Stimulated activated CD8-positive, alpha-beta memory T cell treated with anti-CD3 and anti-CD28 coated beads, Interleukin-4, amount 100 ng/mL, for 48 hours (primary cell): ENCODE measurements around the gene ZDHHC14.

ENCODE experiments used
- DNase-seq: peaks from one replicate; pipeline ENCODE4 v3.0.0-alpha.2; 2020

The ZDHHC14 gene

GRCh38 chr6:157653521-157653920 lies 272.5 kb downstream of the ZDHHC14 start:
- no peak for DNase-seq

GRCh38 chr6:157655139-157655538 lies 274.1 kb downstream of the ZDHHC14 start:
- no peak for DNase-seq

- DNase-seq = no peak
These were observed 275.5 kb downstream of the ZDHHC14 start for GRCh38 chr6:157656437-157656997.

GRCh38 chr6:157657754-157658153 lies 276.8 kb downstream of the ZDHHC14 start:
- no peak for DNase-seq

- no peak for DNase-seq
These were observed 277.3 kb downstream of the ZDHHC14 start for GRCh38 chr6:157658301-157658700.

- no peak for DNase-seq
These were observed 278.7 kb downstream of the ZDHHC14 start for GRCh38 chr6:157659536-157660271.

GRCh38 chr6:157660414-157660813 lies 279.4 kb downstream of the ZDHHC14 start:
- DNase-seq = no peak

- DNase-seq = no peak
These were observed 280.7 kb downstream of the ZDHHC14 start for GRCh38 chr6:157661652-157662051.

- DNase-seq = no peak
These were observed 282.3 kb downstream of the ZDHHC14 start for GRCh38 chr6:157663261-157663660.

- DNase-seq = no peak
These were observed 284.2 kb downstream of the ZDHHC14 start for GRCh38 chr6:157665180-157665579.

GRCh38 chr6:157666729-157667128 lies 285.7 kb downstream of the ZDHHC14 start:
- no peak for DNase-seq

- DNase-seq = peak; percentile 65
These were observed 286.4 kb downstream of the ZDHHC14 start for GRCh38 chr6:157667211-157668008.

GRCh38 chr6:157668009-157668401 lies 287.0 kb downstream of the ZDHHC14 start:
- DNase-seq = no peak

- no peak for DNase-seq
These were observed 287.7 kb downstream of the ZDHHC14 start for GRCh38 chr6:157668713-157669112.

- DNase-seq = no peak
These were observed 288.3 kb downstream of the ZDHHC14 start for GRCh38 chr6:157669323-157669722.

GRCh38 chr6:157669747-157670216 lies 288.8 kb downstream of the ZDHHC14 start:
- no peak for DNase-seq

GRCh38 chr6:157670466-157671186 lies 289.6 kb downstream of the ZDHHC14 start:
- DNase-seq = no peak

- no peak for DNase-seq
These were observed 291.9 kb downstream of the ZDHHC14 start for GRCh38 chr6:157672726-157673412.

GRCh38 chr6:157673596-157673995 lies 292.6 kb downstream of the ZDHHC14 start:
- DNase-seq = no peak

GRCh38 chr6:157674061-157674460 lies 293.1 kb downstream of the ZDHHC14 start:
- DNase-seq = no peak

GRCh38 chr6:157675831-157676230 lies 294.8 kb downstream of the ZDHHC14 start:
- no peak for DNase-seq

GRCh38 chr6:157676241-157676640 lies 295.3 kb downstream of the ZDHHC14 start:
- DNase-seq = no peak
